ENCODE measurements around the gene USP25.

The USP25 gene

DNA sequence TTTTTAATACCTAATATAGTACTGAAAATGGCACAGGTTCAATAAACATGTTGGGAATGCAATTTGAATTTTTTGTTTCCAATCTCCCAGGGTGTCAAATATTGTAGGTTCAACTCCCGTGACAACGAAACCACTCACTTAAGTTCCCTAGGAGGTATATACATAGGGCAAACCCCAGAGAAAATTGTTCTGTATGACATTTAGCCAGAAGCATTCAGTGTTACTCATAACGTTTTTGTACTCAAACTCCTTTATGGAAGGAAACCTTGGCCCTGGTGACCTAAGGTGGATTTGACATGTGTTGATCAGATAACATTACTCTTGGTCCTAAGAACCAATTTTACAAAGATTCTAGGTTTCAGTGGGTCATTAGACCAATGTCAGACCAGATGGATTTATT is 110.6 kb downstream of the USP25 start:
- Histone ChIP-seq H3K4me2 (ENCODE audit: insufficient read depth, low read length, poor library complexity, severe bottlenecking) (no peak overlapping the region), H3K14ac (ENCODE audit: low read length) (no peak overlapping the region), H4K8ac (ENCODE audit: low read depth, low read length) (no peak overlapping the region), H2BK5ac (ENCODE audit: low read length) (no peak overlapping the region), H2BK15ac (ENCODE audit: low read length) (no peak overlapping the region), H3K9me3 (replicated peaks in 1 of 2; ENCODE audit: control insufficient read depth in 2 of 2, insufficient read depth in 1 of 2, low read depth in 1 of 2, low read length in 2 of 2) (no peaks in the 10 kb centered on the region), H2AFZ (ENCODE audit: low read length) (no peak overlapping the region), H3K4me1 (ENCODE audit: control insufficient read depth in 2 of 2, insufficient read depth in 1 of 2, low read depth in 1 of 2, low read length in 2 of 2) (no peaks in the 10 kb centered on the region), H3K27me3 (ENCODE audit: control insufficient read depth in 3 of 3, insufficient read depth in 3 of 3, low read depth in 1 of 3, low read length in 3 of 3) (no peaks in the 10 kb centered on the region), H3K27ac (replicated peaks; ENCODE audit: low read length) (no peak overlapping the region), H3K36me3 (replicated peaks in 1 of 2; ENCODE audit: control insufficient read depth in 2 of 2, insufficient read depth in 2 of 2, low read length in 2 of 2) (peaks cover 0 to 19% of the 10 kb centered on the region in 2 donors), H4K91ac (ENCODE audit: low read depth, low read length, poor library complexity) (no peak overlapping the region), H3K23ac (ENCODE audit: low read depth, low read length, poor library complexity) (no peak overlapping the region), H3K18ac (ENCODE audit: low read length) (no peak overlapping the region), H2BK12ac (ENCODE audit: low read length) (no peak overlapping the region), H3K4me3 (ENCODE audit: low read length in 2 of 2) (no peak overlapping the region), H2BK120ac (ENCODE audit: low read depth, low read length) (no peak overlapping the region), H3K79me1 (ENCODE audit: low read depth, low read length) (no peaks in the 10 kb centered on the region), H3K9ac (ENCODE audit: low read depth, low read length, poor library complexity) (no peak overlapping the region), H3K4ac (ENCODE audit: low read length) (no peak overlapping the region), H2AK5ac (ENCODE audit: low read depth, low read length) (no peak overlapping the region)
- no peak for DNase-seq (ENCODE audit: low spot score)
- WGBS, 2 donors (ENCODE audit: extremely low coverage in 2 of 2, insufficient read length in 2 of 2, insufficient replicate concordance in 1 of 2) = no CpG with 5 or more reads among the region's 3 CpGs

GRCh38 chr21:15841856-15842564 is 112.2 kb downstream of the USP25 start:
- no peak overlapping the region for H3K27ac ChIP-seq (replicated peaks; ENCODE audit: low read length)
- peaks cover 0 to 17% of the 10 kb centered on the region in 2 donors for H3K36me3 ChIP-seq (replicated peaks in 1 of 2; ENCODE audit: control insufficient read depth in 2 of 2, insufficient read depth in 2 of 2, low read length in 2 of 2)
- no peaks in the 10 kb centered on the region for H3K79me1 ChIP-seq (ENCODE audit: low read depth, low read length)
- H3K9ac ChIP-seq (ENCODE audit: low read depth, low read length, poor library complexity) = no peak overlapping the region
- no peak overlapping the region for H2AFZ ChIP-seq (ENCODE audit: low read length)
- no peak overlapping the region for H3K4ac ChIP-seq (ENCODE audit: low read length)
- H3K4me3 ChIP-seq (ENCODE audit: low read length in 2 of 2) = no peak overlapping the region
- H2BK120ac ChIP-seq (ENCODE audit: low read depth, low read length) = no peak overlapping the region
- no CpG with 5 or more reads among the region's 3 CpGs for WGBS, 2 donors (ENCODE audit: extremely low coverage in 2 of 2, insufficient read length in 2 of 2, insufficient replicate concordance in 1 of 2)
- no peak overlapping the region for H3K14ac ChIP-seq (ENCODE audit: low read length)
- no peak overlapping the region for H4K91ac ChIP-seq (ENCODE audit: low read depth, low read length, poor library complexity)
- DNase-seq (ENCODE audit: low spot score) = no peak
- no peak overlapping the region for H3K4me2 ChIP-seq (ENCODE audit: insufficient read depth, low read length, poor library complexity, severe bottlenecking)
- H3K18ac ChIP-seq (ENCODE audit: low read length) = no peak overlapping the region
- no peak overlapping the region for H2BK5ac ChIP-seq (ENCODE audit: low read length)
- no peak overlapping the region for H2AK5ac ChIP-seq (ENCODE audit: low read depth, low read length)
- H2BK15ac ChIP-seq (ENCODE audit: low read length) = no peak overlapping the region
- no peak overlapping the region for H3K23ac ChIP-seq (ENCODE audit: low read depth, low read length, poor library complexity)
- no peaks in the 10 kb centered on the region for H3K9me3 ChIP-seq (replicated peaks in 1 of 2; ENCODE audit: control insufficient read depth in 2 of 2, insufficient read depth in 1 of 2, low read depth in 1 of 2, low read length in 2 of 2)
- no peaks in the 10 kb centered on the region for H3K4me1 ChIP-seq (ENCODE audit: control insufficient read depth in 2 of 2, insufficient read depth in 1 of 2, low read depth in 1 of 2, low read length in 2 of 2)
- H3K27me3 ChIP-seq (ENCODE audit: control insufficient read depth in 3 of 3, insufficient read depth in 3 of 3, low read depth in 1 of 3, low read length in 3 of 3) = no peaks in the 10 kb centered on the region
- H2BK12ac ChIP-seq (ENCODE audit: low read length) = no peak overlapping the region
- no peak overlapping the region for H4K8ac ChIP-seq (ENCODE audit: low read depth, low read length)

DNA sequence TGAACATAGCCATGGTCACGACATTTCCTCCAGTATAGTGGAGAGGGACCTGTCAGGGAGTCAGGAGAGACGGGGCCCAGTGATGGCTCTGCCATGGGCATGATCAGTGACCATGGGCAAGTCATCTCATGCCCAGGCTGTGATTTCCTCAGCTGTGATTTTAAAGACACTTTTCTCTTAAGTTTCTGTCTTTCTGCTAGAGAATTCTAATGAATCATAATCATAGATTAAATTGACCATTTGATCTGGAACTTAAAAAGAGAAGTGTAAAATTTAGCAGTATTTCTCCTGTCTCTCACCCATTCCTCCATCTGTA is 112.7 kb downstream of the USP25 start:
- no peak overlapping the region for H4K8ac ChIP-seq (ENCODE audit: low read depth, low read length)
- no peak overlapping the region for H2BK12ac ChIP-seq (ENCODE audit: low read length)
- H3K4me3 ChIP-seq (ENCODE audit: low read length in 2 of 2) = no peak overlapping the region
- H3K4me2 ChIP-seq (ENCODE audit: insufficient read depth, low read length, poor library complexity, severe bottlenecking) = no peak overlapping the region
- no CpG with 5 or more reads among the region's 2 CpGs for WGBS, 2 donors (ENCODE audit: extremely low coverage in 2 of 2, insufficient read length in 2 of 2, insufficient replicate concordance in 1 of 2)
- H3K79me1 ChIP-seq (ENCODE audit: low read depth, low read length) = no peaks in the 10 kb centered on the region
- H4K91ac ChIP-seq (ENCODE audit: low read depth, low read length, poor library complexity) = no peak overlapping the region
- no peak overlapping the region for H2BK15ac ChIP-seq (ENCODE audit: low read length)
- H3K27ac ChIP-seq (replicated peaks; ENCODE audit: low read length) = no peak overlapping the region
- H2AK5ac ChIP-seq (ENCODE audit: low read depth, low read length) = no peak overlapping the region
- H2AFZ ChIP-seq (ENCODE audit: low read length) = no peak overlapping the region
- no peak overlapping the region for H3K23ac ChIP-seq (ENCODE audit: low read depth, low read length, poor library complexity)
- no peak for DNase-seq (ENCODE audit: low spot score)
- no peak overlapping the region for H3K4ac ChIP-seq (ENCODE audit: low read length)
- no peak overlapping the region for H2BK5ac ChIP-seq (ENCODE audit: low read length)
- no peak overlapping the region for H3K18ac ChIP-seq (ENCODE audit: low read length)
- H3K27me3 ChIP-seq (ENCODE audit: control insufficient read depth in 3 of 3, insufficient read depth in 3 of 3, low read depth in 1 of 3, low read length in 3 of 3) = no peaks in the 10 kb centered on the region
- H3K14ac ChIP-seq (ENCODE audit: low read length) = no peak overlapping the region
- H3K9me3 ChIP-seq (replicated peaks in 1 of 2; ENCODE audit: control insufficient read depth in 2 of 2, insufficient read depth in 1 of 2, low read depth in 1 of 2, low read length in 2 of 2) = no peaks in the 10 kb centered on the region
- peaks cover 0 to 18% of the 10 kb centered on the region in 2 donors for H3K36me3 ChIP-seq (replicated peaks in 1 of 2; ENCODE audit: control insufficient read depth in 2 of 2, insufficient read depth in 2 of 2, low read length in 2 of 2)
- H2BK120ac ChIP-seq (ENCODE audit: low read depth, low read length) = no peak overlapping the region
- H3K4me1 ChIP-seq (ENCODE audit: control insufficient read depth in 2 of 2, insufficient read depth in 1 of 2, low read depth in 1 of 2, low read length in 2 of 2) = no peaks in the 10 kb centered on the region
- no peak overlapping the region for H3K9ac ChIP-seq (ENCODE audit: low read depth, low read length, poor library complexity)

- Histone ChIP-seq H2AK5ac (ENCODE audit: low read depth, low read length) (no peak overlapping the region), H4K8ac (ENCODE audit: low read depth, low read length) (no peak overlapping the region), H3K27ac (replicated peaks; ENCODE audit: low read length) (no peak overlapping the region), H3K18ac (ENCODE audit: low read length) (no peak overlapping the region), H3K4ac (ENCODE audit: low read length) (no peak overlapping the region), H3K79me1 (ENCODE audit: low read depth, low read length) (no peaks in the 10 kb centered on the region), H2AFZ (ENCODE audit: low read length) (no peak overlapping the region), H3K23ac (ENCODE audit: low read depth, low read length, poor library complexity) (no peak overlapping the region), H2BK5ac (ENCODE audit: low read length) (no peak overlapping the region), H3K4me1 (ENCODE audit: control insufficient read depth in 2 of 2, insufficient read depth in 1 of 2, low read depth in 1 of 2, low read length in 2 of 2) (no peaks in the 10 kb centered on the region), H3K14ac (ENCODE audit: low read length) (no peak overlapping the region), H2BK120ac (ENCODE audit: low read depth, low read length) (no peak overlapping the region), H2BK15ac (ENCODE audit: low read length) (no peak overlapping the region), H3K4me2 (ENCODE audit: insufficient read depth, low read length, poor library complexity, severe bottlenecking) (no peak overlapping the region), H3K27me3 (ENCODE audit: control insufficient read depth in 3 of 3, insufficient read depth in 3 of 3, low read depth in 1 of 3, low read length in 3 of 3) (no peaks in the 10 kb centered on the region), H4K91ac (ENCODE audit: low read depth, low read length, poor library complexity) (no peak overlapping the region), H3K36me3 (replicated peaks in 1 of 2; ENCODE audit: control insufficient read depth in 2 of 2, insufficient read depth in 2 of 2, low read length in 2 of 2) (peaks cover 0 to 23% of the 10 kb centered on the region in 2 donors), H3K4me3 (ENCODE audit: low read length in 2 of 2) (no peak overlapping the region), H3K9ac (ENCODE audit: low read depth, low read length, poor library complexity) (no peak overlapping the region), H2BK12ac (ENCODE audit: low read length) (no peak overlapping the region), H3K9me3 (replicated peaks in 1 of 2; ENCODE audit: control insufficient read depth in 2 of 2, insufficient read depth in 1 of 2, low read depth in 1 of 2, low read length in 2 of 2) (no peaks in the 10 kb centered on the region)
- no peak for DNase-seq (ENCODE audit: low spot score)
- WGBS, 2 donors (ENCODE audit: extremely low coverage in 2 of 2, insufficient read length in 2 of 2, insufficient replicate concordance in 1 of 2) = no CpG with 5 or more reads among the region's 1 CpG
Measured at GRCh38 chr21:15843766-15844165, 114.0 kb downstream of the USP25 start.
